Endothelial cell of umbilical vein (primary cell): ENCODE measurements around the gene ADIPOQ. TPM values are rescaled to one million over a fixed set of nuclear protein-coding genes. Genes with fewer than 3 reads are reported as not detected.

Experiments used
- BruUV-seq: library from RNA; stranded (reverse); fragments of 400-500 nt; replicated peaks from 2 replicates; lab custom pipeline; 2021; lab: Mats Ljungman, UMichigan
- CTCF ChIA-PET: fragments of 300-600, 350-600 bp; sonication (Branson Sonifier 250); formaldehyde crosslinking; loops from one replicate; lab custom pipeline; 2021; ENCODE audit warnings: antibody characterized with exemption, inconsistent platforms; lab: Charles Lee
- POLR2A ChIA-PET: fragments of 300-600, 350-600 bp; sonication (Branson Sonifier 250); formaldehyde crosslinking; loops from one replicate; lab custom pipeline; 2021; ENCODE audit warnings: antibody characterized with exemption, inconsistent platforms; lab: Charles Lee
- DNase-seq: peaks from one replicate; pipeline ENCODE4 v3.0.0-alpha.2; 2011; ENCODE audit warnings: low read depth, low spot score
- FAIRE-seq: peaks from 2 replicates; lab custom pipeline; 2011; peaks lifted over from hg19 to GRCh38; lab: Jason Lieb, UNC
- H2AFZ ChIP-seq: 2 replicates; pipeline ENCODE4 v1.6.0; 2012; ENCODE audit warnings: low read depth, low read length, control low read depth, inconsistent platforms
- H3K27ac ChIP-seq: 2 replicates; pipeline ENCODE4 v1.5.1; 2011; ENCODE audit warnings: low read depth, mild to moderate bottlenecking, control low read depth, low read length, moderate library complexity; ENCODE audit not compliant: insufficient read depth
- H3K27me3 ChIP-seq, 2 experiments: 2 replicates each; pipeline versions ENCODE4 v1.6.0 to v1.6.1; 2011; ENCODE audit warnings: low read length in 2 of 2, mixed read lengths in 1 of 2; ENCODE audit not compliant: control insufficient read depth in 2 of 2, insufficient read depth in 2 of 2
- H3K36me3 ChIP-seq, 2 experiments: 2 replicates in 1 of 2; 3 replicates in 1 of 2; pipeline ENCODE4 v1.5.1; 2011; ENCODE audit warnings: low read length in 2 of 2, mild to moderate bottlenecking in 1 of 2, moderate library complexity in 1 of 2; ENCODE audit not compliant: control insufficient read depth in 2 of 2, insufficient read depth in 2 of 2; ENCODE audit errors: extremely low read depth in 1 of 2
- H3K4me1 ChIP-seq: 3 replicates; pipeline ENCODE4 v1.5.1; 2011; ENCODE audit warnings: mild to moderate bottlenecking, low read length; ENCODE audit not compliant: control insufficient read depth, insufficient read depth; ENCODE audit errors: extremely low read depth
- H3K4me2 ChIP-seq: 2 replicates; pipeline ENCODE4 v1.6.1; 2011; ENCODE audit warnings: low read length, control low read depth, mixed read lengths; ENCODE audit not compliant: insufficient read depth
- H3K4me3 ChIP-seq, 3 experiments: fragments of 200-600 bp in 1 of 3; sonication (generic), shearing (Covaris generic) in 1 of 3; replicated peaks in 1 of 3; 2 replicates each; pipeline ENCODE4 v1.5.1; 2011 to 2016; ENCODE audit warnings: control low read depth in 3 of 3, low read length in 3 of 3, mild to moderate bottlenecking in 2 of 3, inconsistent platforms in 1 of 3, low read depth in 1 of 3, moderate library complexity in 1 of 3; ENCODE audit not compliant: insufficient read depth in 1 of 3
- H3K79me2 ChIP-seq: 2 replicates; pipeline ENCODE4 v1.6.0; 2012; ENCODE audit warnings: low read length, inconsistent platforms; ENCODE audit not compliant: control insufficient read depth, insufficient read depth
- H3K9ac ChIP-seq: replicated peaks from 2 replicates; pipeline ENCODE3; 2011; ENCODE audit warnings: low read length, control low read depth; ENCODE audit not compliant: insufficient read depth; ENCODE audit errors: extremely low read depth
- H3K9me1 ChIP-seq: replicated peaks from 3 replicates; pipeline ENCODE4 v1.6.0; 2011; ENCODE audit warnings: mild to moderate bottlenecking, low read length; ENCODE audit not compliant: control insufficient read depth, insufficient read depth; ENCODE audit errors: extremely low read depth
- H3K9me3 ChIP-seq: replicated peaks from 2 replicates; pipeline ENCODE4 v1.5.1; 2012; ENCODE audit warnings: low read length, inconsistent platforms; ENCODE audit not compliant: control insufficient read depth, insufficient read depth
- H4K20me1 ChIP-seq: replicated peaks from 2 replicates; pipeline ENCODE3; 2011; ENCODE audit warnings: mild to moderate bottlenecking, low read length; ENCODE audit not compliant: control insufficient read depth, insufficient read depth; ENCODE audit errors: extremely low read depth
- GATA2 ChIP-seq: IDR thresholded peaks from 2 replicates; pipeline ENCODE4 v1.7.0; 2011; ENCODE audit warnings: low read depth, mild to moderate bottlenecking, moderate library complexity, mixed read lengths, low read length; ENCODE audit not compliant: insufficient read length, insufficient read depth
- JUN ChIP-seq: IDR thresholded peaks from 2 replicates; pipeline ENCODE4 v1.6.1; 2011; ENCODE audit warnings: borderline replicate concordance, low read depth; ENCODE audit not compliant: insufficient read length, insufficient read depth
- POLR2A ChIP-seq: IDR thresholded peaks from 2 replicates; pipeline ENCODE4 v1.6.1; 2012; ENCODE audit warnings: low read depth, mild to moderate bottlenecking, control low read depth, low read length
- dilution Hi-C: fragments of 300-500 bp; cut with MboI; formaldehyde crosslinking; loops from one replicate; pipeline ENCODE4 v1.15.0; 2019; ENCODE audit warnings: low sequenced_read_pairs; ENCODE audit not compliant: extremely low pct_ligation_motif_present
- intact Hi-C: fragments of 100-400 bp; cut with micrococcal nuclease; formaldehyde crosslinking; loops from one replicate; pipeline ENCODE4 v1.10.0; 2022
- polyA plus RNA-seq, 4 experiments: library from polyadenylated mRNA; depleted of rRNA in 3 of 4; stranded (reverse) in 3 of 4; unstranded in 1 of 4; fragments of >200 nt; gene quantifications; 2 replicates each; pipeline versions ENCODE4 v1.2.1 to v1.2.3, GENCODE V29; 2011 to 2012; ENCODE audit warnings: missing spikeins in 1 of 4
- total RNA-seq: library from RNA; stranded (reverse); gene quantifications from 2 replicates; pipeline ENCODE4 v1.2.3, GENCODE V29; 2021
- TF ChIP-seq, protein P1 (sequence below), 2 donors: IDR thresholded peaks; 1 replicate in 1 of 2; 2 replicates in 1 of 2; pipeline ENCODE4 v1.5.1; 2011; ENCODE audit warnings: low read length in 2 of 2, mild to moderate bottlenecking in 2 of 2, moderate library complexity in 2 of 2, control low read depth in 1 of 2, inconsistent platforms in 1 of 2, low read depth in 1 of 2; ENCODE audit not compliant: insufficient read depth in 1 of 2; ENCODE audit errors: extremely low read depth in 1 of 2

Gene ADIPOQ
- total and polyA plus RNA-seq, 2 donors (not counting 3 experiments of a cell fraction or from before 2014, with no cell fraction given) = not detected

DNA sequence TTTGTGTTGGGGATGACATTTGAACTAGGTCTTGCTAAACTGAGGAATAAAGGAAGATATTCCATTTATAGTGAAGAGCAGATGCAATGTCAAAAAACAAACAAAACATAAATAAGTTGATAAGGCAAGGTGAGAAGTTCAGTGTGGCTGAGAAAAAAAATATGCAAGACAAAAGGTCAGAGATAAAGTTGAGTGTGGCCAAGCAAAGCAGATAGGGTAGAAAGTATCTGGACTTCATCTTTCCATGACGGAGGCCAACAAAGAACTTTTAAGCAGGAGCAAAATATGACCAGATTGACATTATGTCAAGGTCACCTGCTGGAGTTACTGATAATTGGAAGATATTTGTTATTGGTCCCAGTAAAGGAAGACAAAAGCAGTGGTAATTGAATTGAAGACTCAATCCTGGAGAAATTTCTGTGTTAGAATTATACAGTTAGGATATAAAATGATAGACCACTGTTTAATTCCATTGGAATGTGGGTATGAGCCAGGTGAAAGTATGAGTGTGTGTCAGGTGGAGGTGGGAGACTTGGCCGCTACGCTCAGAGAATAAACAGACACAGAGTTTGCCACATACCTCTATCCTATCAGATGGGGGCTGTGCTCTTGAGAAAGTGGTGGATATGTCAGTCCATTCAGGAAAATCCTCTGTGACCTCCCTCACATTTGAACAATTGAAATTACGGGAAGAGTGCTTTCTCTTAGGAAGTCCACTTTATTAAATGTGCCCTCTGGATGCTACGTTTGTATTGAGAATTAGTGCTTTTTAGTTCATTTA is 28.1 kb downstream of the ADIPOQ start:
- H3K9me3 ChIP-seq = no peaks in the 10 kb centered on the region
- BruUV-seq = TSS peak; percentile 40
- H3K9me1 ChIP-seq = no peaks in the 10 kb centered on the region
- H4K20me1 ChIP-seq = no peaks in the 10 kb centered on the region
- no peak overlapping the region for H3K9ac ChIP-seq
- no peak overlapping the region for H3K4me3 ChIP-seq
- dilution Hi-C loops (no loop called here), intact Hi-C loops (loop anchor here (5.0 kb wide), 2 partner anchors 62 to 142 kb away; partner anchors contain the start of gene ST6GAL1)
- peak overlapping the region; percentile 45 for H2AFZ ChIP-seq
- CTCF ChIA-PET = interaction anchor here (1.5 kb wide), 1 partner anchor 10 kb away, joined by 5 read pairs; no protein-coding TSS in a partner anchor
- peak overlapping the region; percentile 80 for H3K4me2 ChIP-seq
- TF ChIP-seq GATA2 (peak; percentile 17), JUN (no peak), POLR2A (peak; percentile 13)
- TF ChIP-seq, protein P1, sequence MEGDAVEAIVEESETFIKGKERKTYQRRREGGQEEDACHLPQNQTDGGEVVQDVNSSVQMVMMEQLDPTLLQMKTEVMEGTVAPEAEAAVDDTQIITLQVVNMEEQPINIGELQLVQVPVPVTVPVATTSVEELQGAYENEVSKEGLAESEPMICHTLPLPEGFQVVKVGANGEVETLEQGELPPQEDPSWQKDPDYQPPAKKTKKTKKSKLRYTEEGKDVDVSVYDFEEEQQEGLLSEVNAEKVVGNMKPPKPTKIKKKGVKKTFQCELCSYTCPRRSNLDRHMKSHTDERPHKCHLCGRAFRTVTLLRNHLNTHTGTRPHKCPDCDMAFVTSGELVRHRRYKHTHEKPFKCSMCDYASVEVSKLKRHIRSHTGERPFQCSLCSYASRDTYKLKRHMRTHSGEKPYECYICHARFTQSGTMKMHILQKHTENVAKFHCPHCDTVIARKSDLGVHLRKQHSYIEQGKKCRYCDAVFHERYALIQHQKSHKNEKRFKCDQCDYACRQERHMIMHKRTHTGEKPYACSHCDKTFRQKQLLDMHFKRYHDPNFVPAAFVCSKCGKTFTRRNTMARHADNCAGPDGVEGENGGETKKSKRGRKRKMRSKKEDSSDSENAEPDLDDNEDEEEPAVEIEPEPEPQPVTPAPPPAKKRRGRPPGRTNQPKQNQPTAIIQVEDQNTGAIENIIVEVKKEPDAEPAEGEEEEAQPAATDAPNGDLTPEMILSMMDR (IDR thresholded peaks at IDR 0.05; ENCODE audit: extremely low read depth in 1 of 2, insufficient read depth in 1 of 2, low read depth in 1 of 2, low read length in 2 of 2) = no peak
- peaks cover 34% of the 10 kb centered on the region for H3K4me1 ChIP-seq
- peak overlapping the region; percentile 65 for H3K27ac ChIP-seq
- FAIRE-seq (peak; percentile 63), DNase-seq (peak; percentile 74)
- POLR2A ChIA-PET = no interaction called here
- no peaks in the 10 kb centered on the region for H3K27me3 ChIP-seq
- H3K79me2 ChIP-seq = no peaks in the 10 kb centered on the region
- no peaks in the 10 kb centered on the region for H3K36me3 ChIP-seq
